ENCODE results near the gene TRHDE.

The TRHDE gene, protein sequence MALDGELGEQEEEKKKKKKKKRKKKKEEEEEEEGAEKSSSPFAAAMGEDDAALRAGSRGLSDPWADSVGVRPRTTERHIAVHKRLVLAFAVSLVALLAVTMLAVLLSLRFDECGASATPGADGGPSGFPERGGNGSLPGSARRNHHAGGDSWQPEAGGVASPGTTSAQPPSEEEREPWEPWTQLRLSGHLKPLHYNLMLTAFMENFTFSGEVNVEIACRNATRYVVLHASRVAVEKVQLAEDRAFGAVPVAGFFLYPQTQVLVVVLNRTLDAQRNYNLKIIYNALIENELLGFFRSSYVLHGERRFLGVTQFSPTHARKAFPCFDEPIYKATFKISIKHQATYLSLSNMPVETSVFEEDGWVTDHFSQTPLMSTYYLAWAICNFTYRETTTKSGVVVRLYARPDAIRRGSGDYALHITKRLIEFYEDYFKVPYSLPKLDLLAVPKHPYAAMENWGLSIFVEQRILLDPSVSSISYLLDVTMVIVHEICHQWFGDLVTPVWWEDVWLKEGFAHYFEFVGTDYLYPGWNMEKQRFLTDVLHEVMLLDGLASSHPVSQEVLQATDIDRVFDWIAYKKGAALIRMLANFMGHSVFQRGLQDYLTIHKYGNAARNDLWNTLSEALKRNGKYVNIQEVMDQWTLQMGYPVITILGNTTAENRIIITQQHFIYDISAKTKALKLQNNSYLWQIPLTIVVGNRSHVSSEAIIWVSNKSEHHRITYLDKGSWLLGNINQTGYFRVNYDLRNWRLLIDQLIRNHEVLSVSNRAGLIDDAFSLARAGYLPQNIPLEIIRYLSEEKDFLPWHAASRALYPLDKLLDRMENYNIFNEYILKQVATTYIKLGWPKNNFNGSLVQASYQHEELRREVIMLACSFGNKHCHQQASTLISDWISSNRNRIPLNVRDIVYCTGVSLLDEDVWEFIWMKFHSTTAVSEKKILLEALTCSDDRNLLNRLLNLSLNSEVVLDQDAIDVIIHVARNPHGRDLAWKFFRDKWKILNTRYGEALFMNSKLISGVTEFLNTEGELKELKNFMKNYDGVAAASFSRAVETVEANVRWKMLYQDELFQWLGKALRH

DNA sequence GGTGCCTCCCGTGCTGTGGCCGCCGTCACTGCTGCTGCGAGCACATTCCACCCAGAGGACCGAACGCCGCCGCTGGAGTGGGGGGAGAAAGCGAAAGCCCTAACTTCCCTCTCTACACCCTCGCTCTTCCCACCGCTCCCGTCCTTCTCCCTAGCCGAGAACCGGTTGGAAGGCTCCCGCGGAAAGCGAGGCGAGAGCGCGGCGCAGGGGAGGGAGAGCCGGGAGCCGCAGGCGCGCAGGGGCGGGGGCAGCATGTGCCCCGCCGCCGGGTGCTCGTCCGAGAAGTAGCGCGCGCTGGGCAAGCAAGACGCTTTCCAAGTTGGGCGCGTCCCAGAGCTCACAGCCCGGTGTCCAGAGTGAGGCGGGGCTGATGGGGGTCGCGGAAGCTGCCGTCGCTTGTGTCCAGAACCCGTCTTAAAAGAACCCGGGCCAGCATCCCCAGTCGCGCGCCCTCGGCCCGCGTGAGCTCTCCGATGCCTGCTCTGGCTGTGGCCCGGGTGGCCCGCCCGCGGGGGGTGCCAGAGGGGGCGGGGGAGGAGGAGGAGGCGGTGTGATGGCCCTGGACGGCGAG lies at the start of gene TRHDE:
Gene TRHDE, plus strand, starts transcription at position 280 of the 571 bp plus-strand sequence. Its CDS starts 274 bp downstream, at position 554.
- no peak for DNase-seq (ENCODE audit: low read depth in 2 of 2)

DNA sequence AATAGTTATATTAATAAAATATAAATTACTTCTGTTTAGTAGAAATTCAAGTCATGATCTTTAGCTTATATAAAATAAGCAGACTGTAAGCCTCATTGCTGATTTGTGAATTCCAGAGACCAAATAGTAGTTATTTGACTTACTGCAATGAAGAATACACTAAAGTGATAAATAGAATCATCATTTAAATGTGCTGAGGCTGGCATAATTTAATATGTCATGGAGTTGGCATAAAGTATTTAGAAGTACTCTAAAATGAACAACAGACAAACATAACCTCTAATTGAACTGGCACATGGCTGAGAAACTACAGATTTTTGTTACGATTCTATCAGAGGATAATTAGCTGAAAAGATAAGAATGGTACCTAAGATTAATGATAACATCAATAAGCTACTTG lies 45.7 kb upstream of the TRHDE start:
- no peak for DNase-seq (ENCODE audit: low read depth in 2 of 2)

DNA sequence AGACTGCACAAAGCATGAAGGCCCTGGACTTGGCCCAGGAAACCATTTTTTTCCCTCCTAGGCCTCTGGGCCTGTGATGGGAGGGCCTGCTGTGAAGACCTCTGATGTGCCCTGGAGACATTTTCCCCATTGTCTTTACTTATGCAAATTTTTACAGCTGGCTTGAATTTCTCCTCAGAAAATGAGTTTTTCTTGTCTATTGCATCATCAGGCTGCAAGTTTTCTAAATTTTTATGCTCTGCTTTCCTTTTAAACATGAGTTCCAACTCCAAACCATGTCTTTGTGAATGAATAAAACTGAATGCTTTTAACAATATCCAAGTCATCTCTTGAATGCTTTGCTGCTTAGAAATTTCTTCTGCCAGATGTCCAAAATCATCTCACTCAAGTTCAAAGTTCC lies 43.7 kb upstream of the TRHDE start:
- no peak for DNase-seq (ENCODE audit: low read depth in 2 of 2)

DNA sequence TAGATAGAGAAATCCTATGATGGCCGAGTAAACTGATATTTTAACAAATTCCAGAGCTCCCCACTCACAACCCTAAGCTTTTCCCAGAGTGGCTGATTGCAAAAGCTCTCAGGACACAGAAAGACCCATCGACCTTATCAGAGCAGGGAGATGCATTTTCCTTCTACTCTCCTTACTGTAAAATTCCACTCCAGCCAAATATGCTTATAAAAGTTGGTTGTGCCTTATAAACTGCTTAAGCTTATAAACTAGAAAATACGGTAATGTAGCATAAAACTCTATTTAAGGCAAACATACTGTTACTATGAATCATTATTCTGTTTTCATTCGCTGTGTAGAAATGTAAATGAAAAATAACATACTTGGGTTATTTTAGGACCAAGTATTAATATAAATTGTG lies 41.6 kb upstream of the TRHDE start:
- DNase-seq (ENCODE audit: low read depth in 2 of 2), result no peak

DNA sequence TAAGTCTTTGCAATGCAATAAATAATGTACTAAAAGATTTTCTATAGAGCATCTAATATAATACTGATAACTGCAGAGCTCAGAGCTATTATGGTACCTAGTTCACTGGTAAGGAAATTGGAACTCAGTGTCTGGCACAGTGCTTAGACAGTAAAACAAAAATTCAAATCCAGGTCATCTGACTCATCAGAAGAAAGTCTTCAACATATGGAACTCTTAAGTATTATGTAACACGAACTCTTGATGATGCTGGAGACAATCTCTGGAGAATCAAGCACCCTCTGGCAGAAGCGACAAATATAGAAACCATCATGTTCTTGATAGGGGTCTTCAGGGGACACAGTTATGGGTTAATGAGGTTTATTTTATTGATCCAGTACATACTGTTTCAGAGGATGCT lies 37.3 kb upstream of the TRHDE start:
- no peak for DNase-seq (ENCODE audit: low read depth in 2 of 2)

DNA sequence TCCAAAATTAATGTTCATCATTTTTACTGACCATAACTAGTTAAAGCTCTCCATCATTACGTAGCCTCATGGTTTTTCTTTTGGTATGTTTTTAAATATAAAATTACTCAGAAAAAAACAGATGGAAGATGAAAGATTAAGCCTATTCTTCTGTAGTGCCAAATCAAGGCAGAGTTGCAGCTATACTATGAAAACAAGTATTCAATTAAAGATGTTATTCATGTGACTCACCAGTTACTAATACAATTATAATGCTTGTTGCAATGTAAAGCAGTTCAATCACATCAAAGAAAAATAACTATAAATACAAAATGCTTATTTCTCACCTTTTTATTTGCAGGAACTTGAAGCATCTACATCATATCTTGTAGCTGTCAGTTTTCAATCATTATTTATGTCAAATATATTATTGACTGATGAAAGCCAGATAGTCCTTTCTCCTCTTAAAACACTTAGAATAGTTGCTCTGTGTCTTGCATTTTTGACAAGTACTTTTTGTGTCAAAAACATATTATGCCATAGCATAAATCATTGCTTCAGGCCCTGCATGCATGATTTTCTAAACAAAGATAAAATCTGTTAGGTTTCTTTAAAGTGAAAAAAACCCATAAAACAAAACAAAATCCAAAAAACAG lies 36.0 kb upstream of the TRHDE start:
- DNase-seq (ENCODE audit: low read depth in 2 of 2), result no peak

DNA sequence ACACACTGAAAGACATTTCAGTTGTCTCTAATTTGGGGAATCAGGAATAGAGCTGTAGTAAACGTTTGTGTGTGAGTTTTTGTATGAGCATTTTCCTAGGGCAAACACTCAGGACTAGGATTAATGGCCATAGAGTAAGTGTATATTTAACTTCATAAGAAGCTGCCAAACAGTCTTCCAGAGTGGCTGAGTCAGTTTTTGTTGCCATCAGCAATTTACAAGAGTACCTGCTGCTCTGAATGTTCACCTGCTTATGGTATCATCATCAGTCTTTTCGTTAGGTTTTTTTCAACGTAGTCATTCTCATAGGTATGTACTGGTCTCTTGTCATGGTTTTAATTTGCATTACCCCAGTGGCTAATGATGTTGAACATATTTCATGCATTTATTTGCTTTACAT lies 30.6 kb upstream of the TRHDE start:
- DNase-seq (ENCODE audit: low read depth in 2 of 2), result no peak

DNA sequence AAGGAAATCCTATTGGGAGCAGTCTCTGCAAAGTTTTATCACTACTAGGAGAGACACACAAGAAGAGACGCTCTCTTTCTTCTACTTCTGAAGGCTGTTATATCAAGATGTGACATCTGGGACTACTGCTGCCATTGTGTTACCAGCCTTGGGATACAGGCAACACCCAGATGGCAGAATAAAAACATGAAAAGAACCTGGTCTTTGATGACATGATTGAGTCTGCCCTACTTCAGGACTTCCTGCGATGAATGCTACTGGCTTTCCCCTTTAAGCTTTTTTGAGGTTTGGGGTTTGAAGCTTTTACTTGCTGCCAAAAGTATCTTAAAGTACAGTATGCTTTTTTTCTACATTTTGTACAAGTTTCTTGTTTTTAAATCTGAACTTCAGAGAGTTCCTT lies 29.2 kb upstream of the TRHDE start:
- DNase-seq (ENCODE audit: low read depth in 2 of 2), result no peak

DNA sequence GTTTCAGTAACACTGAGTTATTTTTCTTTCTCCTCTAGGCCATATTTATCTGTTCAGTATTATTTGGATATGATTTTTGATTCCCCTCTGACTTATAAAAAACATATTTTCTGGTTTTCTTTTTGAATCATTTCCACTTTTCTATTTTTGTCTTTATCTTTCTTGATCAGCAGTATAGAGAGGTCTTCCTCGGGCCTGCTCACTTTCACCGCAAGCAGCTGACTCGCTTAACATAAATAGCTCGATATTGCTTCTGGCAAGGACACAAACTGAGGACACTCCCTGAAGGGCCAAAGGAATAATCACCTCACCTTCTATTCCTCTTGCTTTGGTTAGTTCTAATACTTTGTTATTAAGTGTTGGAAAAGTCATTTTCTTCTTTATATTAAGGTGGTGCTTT lies 25.8 kb upstream of the TRHDE start:
- DNase-seq (ENCODE audit: low read depth in 2 of 2), result no peak

DNA sequence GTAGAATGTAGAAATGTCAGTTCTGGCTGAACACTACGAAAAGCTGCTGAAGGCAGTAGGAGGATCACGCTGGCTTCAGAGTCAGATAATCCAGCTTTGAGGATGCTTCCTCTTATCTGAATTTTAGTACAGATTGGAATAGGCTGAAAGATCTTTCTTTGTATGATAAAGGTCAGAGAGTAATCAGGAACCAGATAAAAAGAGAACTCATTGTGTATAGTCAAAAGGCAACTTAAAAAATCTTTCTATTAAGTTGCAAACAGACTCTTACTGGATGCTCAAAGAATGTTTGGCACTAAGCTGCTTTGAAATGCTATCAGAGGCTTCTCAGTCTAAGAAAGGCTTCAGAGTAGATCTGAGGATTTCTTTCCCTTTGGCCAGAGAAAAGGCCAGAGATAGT lies 21.8 kb upstream of the TRHDE start:
- no peak for DNase-seq (ENCODE audit: low read depth in 2 of 2)

DNA sequence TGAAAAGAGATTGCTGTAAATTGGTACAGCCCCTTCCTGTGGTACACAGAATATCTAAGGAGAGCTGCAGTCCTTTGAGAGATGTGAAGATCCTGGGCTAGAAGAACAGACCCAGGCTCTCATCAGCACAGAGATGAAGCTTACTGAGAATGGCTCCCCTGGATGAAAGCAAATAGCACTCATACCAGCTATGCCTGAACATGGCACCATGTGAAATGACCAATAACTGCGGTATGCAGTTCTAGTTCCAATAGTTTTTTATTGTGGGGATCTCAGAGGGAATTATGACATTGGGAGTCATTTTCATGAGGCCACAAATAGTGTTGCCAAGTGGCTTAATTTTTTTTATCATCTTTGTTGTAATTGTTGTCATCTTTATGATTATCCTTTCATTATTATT lies 15.4 kb upstream of the TRHDE start:
- no peak for DNase-seq (ENCODE audit: low read depth in 2 of 2)

DNA sequence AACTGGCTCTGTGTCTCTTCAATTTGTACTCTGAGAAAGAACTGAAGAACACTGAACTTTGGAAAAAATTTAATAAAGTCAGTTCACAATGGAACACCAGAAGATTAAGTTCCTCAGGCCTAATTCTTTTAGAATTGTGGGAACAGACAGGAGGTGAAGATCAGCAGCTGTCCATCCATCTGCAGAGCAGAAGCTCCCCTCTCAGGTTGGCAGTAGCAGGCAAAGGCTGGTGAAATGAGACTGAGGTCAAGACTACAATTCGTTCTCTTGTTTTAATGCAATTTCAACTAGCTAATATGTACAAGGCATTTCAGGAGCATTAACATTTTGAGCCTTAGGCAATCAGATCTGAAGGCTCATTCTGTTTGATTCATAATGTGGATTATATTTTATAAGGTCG lies 10.3 kb upstream of the TRHDE start:
- no peak for DNase-seq (ENCODE audit: low read depth in 2 of 2)

DNA sequence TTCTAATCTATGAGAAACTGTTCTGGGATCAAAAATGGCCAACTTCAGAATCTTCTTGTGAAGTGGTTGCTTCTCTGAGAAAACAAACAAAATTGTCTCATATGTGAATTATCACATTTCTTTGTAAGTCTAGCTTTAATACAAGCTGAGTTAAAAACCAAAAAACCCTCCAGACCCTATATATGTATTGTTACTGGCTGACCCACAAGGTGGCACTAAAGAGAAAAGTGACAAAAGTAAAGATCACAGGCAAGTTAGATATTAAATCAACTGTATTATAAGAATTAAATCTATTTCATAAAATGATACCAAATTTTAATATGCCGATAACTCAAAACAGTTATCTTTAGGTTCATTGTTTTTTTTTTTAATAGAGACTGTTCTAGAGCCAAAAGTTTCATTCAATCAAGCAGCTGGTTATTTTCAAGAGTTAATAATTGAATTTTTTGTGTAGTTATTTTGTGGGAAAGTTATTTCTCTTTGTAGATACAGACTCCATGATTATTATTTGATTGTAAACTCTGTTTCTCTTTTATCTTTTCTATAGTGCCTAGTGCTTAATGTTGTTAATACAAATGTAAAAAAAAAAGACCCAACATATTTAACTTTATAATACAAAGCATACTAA lies 7.5 kb upstream of the TRHDE start:
- DNase-seq (ENCODE audit: low read depth in 2 of 2), result no peak

DNA sequence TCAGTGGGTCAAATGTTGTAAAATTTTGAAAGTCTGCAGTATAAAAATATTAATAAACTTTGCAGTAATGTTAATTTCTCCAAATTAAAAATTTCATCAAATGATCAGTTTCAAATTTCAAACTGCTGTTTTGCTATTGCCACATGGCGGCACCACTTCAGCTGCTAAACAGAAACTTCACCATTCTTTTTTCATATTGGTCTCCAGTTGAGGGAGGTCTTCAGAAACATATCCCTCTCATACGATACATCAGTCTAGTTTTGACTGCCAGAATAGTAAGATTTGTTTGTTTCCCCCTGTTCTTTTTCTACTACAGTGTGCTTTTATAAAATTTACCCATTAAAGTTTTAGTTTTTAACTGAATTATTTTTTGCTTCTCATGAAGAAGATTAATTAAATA lies 4.2 kb upstream of the TRHDE start:
- no peak for DNase-seq (ENCODE audit: low read depth in 2 of 2)

DNA sequence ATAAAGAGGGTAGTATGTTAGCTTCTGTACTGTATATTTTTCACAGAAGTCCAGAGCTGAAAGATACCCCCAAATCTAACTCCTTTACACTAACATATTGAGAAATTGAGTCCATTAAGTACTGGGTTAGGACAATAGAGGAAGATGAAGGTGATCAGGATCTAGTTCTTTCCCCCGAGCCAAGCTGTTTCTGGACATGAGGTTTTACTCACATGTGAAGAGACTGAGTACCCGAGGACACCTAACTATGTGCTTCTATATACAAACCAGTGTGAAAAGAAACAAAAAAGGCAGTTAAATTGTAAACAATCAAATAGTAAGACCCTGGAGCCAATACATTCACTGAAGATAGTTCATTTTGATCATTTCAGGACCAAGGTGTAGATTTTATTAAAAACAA lies 3.8 kb upstream of the TRHDE start:
- no peak for DNase-seq (ENCODE audit: low read depth in 2 of 2)

DNA sequence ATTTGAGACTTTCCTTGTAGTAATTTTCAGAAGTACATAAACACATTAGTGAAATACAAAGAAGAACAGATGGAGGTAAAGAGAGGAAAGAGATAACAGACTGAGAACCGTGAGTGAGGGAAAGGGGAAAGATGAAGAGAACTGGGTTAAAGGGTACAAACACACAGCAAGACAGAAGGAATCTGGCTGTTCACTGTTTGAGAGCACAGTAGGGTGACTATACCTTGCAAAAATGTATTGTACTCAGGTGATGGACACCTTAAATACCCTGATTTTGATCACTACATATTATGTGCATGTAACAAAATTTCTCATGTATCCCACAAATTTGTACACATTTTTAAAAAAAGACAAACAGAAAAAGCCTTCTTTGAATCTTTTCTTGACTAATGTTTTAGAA lies 2.7 kb upstream of the TRHDE start:
- no peak for DNase-seq (ENCODE audit: low read depth in 2 of 2)

DNA sequence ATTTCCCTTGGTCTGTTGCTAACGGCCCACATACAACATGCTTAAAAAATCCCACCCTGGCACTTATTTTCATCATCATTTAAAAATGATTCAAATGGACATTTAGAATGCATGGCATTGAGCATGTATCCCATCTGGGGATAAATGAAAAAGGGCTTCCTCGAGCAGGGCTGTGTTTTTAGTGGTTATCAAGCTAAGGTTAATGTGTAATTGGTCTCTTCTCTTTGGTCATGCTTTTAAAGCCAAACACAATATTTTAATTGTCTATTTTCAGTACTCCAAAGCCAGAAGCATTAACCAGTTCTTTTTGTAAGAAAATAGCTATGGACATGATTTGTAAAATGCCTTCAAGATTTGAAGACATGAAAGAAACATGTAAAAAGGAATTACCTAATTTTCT lies 1.9 kb upstream of the TRHDE start:
- DNase-seq (ENCODE audit: low read depth in 2 of 2), result no peak

DNA sequence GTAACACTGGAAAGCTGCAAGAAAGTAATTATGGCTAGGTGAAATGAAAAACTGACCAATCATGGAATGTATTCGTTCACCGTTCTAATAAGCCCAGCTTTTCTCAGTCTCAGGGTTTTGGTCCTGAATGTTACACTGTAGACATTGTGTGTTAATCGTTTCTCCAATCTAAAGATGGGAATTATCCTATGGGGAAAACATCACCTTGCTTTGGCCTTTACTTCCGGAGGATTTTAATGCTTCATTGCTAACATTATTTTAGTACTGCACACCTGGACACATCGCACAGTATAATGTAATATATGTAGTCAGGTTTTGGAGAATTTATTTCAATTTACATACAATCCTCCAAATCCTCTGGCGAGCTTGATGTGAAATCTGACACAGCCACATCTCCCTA lies 1.2 kb upstream of the TRHDE start:
- no peak for DNase-seq (ENCODE audit: low read depth in 2 of 2)

DNA sequence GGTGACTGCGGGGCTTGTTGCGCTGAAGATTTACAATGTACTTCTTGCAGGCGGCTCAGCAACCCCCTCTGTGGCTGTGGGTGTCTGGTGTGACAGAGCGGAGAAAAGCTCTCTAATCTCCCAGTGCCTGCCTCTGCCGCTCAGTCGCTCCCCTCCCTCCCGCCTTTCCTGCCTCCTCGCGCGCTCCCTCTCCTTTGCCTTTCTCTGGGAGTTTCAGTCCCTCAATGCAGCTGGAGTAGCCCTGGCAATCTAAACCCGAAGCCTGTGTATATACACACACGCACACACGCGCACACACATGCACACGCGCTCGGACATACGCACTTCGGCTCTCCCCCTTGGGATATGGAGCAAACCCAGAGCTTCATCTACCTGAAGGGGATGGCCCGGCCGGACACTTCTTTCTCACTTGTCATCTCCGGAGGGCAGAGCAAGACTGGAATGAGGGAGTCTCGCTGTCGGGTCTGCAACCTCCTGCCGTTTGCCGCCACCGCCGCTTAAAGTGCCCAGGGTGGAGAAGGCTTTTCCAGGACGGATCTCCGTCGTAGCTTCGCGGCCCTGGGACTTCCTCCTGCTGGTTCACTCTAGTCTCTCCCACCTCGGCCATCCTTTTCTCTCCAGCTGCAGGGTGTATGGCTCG lies 599 bp upstream of the TRHDE start:
- no peak for DNase-seq (ENCODE audit: low read depth in 2 of 2)

DNA sequence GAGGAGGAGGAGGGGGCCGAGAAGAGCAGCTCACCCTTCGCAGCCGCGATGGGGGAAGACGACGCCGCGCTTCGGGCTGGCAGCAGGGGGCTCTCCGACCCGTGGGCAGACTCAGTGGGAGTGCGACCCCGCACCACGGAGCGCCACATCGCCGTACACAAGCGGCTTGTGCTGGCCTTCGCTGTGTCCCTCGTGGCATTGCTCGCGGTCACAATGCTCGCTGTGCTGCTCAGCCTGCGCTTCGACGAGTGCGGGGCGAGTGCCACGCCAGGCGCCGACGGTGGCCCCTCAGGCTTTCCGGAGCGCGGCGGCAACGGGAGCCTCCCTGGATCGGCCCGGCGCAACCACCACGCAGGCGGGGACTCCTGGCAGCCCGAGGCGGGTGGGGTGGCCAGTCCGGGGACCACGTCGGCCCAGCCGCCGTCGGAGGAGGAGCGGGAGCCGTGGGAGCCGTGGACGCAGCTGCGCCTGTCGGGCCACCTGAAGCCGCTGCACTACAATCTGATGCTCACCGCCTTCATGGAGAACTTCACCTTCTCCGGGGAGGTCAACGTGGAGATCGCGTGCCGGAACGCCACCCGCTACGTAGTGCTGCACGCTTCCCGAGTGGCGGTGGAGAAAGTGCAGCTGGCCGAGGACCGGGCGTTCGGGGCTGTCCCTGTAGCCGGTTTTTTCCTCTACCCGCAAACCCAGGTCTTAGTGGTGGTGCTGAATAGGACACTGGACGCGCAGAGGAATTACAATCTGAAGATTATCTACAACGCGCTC lies 745 bp downstream of the TRHDE start:
- DNase-seq (ENCODE audit: low read depth in 2 of 2), result no peak
